ENCODE data around the gene LMO2.
A peak's percentile ranks its signal among the peaks of the same experiment; 100 is the strongest.

The LMO2 gene

GRCh38 chr11:33885338-33886005 lies 6.4 kb downstream of the LMO2 start:
- DNase-seq: no peak

- DNase-seq: no peak
These were observed 7.3 kb downstream of the LMO2 start for GRCh38 chr11:33884601-33885000.

GRCh38 chr11:33884035-33884434 lies 7.8 kb downstream of the LMO2 start:
- no peak for DNase-seq

GRCh38 chr11:33881651-33882503 lies 10.0 kb downstream of the LMO2 start:
- DNase-seq: no peak

- DNase-seq: no peak
These were observed 10.9 kb downstream of the LMO2 start for GRCh38 chr11:33880979-33881378.

GRCh38 chr11:33879375-33879774 lies 12.5 kb downstream of the LMO2 start:
- no peak for DNase-seq

- no peak for DNase-seq
These were observed 14.8 kb downstream of the LMO2 start for GRCh38 chr11:33877038-33877437.

- no peak for DNase-seq
These were observed 16.1 kb downstream of the LMO2 start for GRCh38 chr11:33875621-33876294.

GRCh38 chr11:33874910-33875490 lies 16.9 kb downstream of the LMO2 start:
- DNase-seq: no peak

- no peak for DNase-seq
These were observed 17.4 kb downstream of the LMO2 start for GRCh38 chr11:33874433-33874832.

- peak; percentile 32 for DNase-seq
These were observed 22.1 kb downstream of the LMO2 start for GRCh38 chr11:33869481-33870422.

- no peak for DNase-seq
These were observed 23.0 kb downstream of the LMO2 start for GRCh38 chr11:33868647-33869461.

GRCh38 chr11:33867996-33868646 lies 23.8 kb downstream of the LMO2 start:
- DNase-seq: no peak

GRCh38 chr11:33867561-33867960 lies 24.3 kb downstream of the LMO2 start:
- DNase-seq: no peak

- DNase-seq: no peak
These were observed 24.9 kb downstream of the LMO2 start for GRCh38 chr11:33866936-33867335.

GRCh38 chr11:33864479-33864878 lies 27.4 kb downstream of the LMO2 start:
- no peak for DNase-seq

- DNase-seq: no peak
These were observed 28.3 kb downstream of the LMO2 start for GRCh38 chr11:33863418-33864172.

GRCh38 chr11:33861941-33862589 lies 29.8 kb downstream of the LMO2 start:
- no peak for DNase-seq

GRCh38 chr11:33861386-33861785 lies 30.5 kb downstream of the LMO2 start:
- DNase-seq: no peak

Data from CD4-positive, alpha-beta T cell treated with Interferon gamma for 1 hour (primary cell).